ENCODE measurements around the gene USP6NL. TPM values are rescaled to one million over a fixed set of nuclear protein-coding genes. Genes with fewer than 3 reads are reported as not detected.

Gene USP6NL
- total and polyA plus RNA-seq, 2 of the 8 experiments (the other 6 are each of a cell fraction or from before 2014, with no cell fraction given): 10.9 to 28.8 TPM

DNA sequence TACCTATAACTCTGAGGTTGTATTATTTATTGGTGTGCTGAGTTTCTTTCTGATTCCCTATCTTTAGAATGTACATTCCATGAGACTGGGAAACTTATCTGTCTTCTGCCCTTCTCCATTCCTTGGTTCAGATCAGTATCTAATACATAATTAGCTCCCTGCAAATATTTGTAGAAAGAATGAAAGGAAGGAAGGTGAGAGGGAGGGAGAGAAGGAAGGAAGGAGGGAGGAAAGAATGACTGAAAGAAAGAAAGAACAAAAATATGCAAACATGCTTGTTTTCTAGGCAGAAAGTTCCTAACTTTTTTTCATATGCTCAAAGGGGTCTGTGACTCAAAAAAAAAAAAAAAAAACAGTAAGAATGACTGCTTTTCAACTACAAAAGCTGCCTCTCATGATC is 3.9 kb upstream of the USP6NL start:
- Histone ChIP-seq H3K9me3 (ENCODE audit: insufficient read depth in 2 of 2, low read depth in 1 of 2, low read length in 1 of 2) (no peaks in the 10 kb centered on the region), H2BK15ac (ENCODE audit: low read length) (no peak overlapping the region), H2AK5ac (ENCODE audit: low read depth, low read length) (no peak overlapping the region), H4K8ac (ENCODE audit: extremely low read depth, insufficient read depth, low read length) (no peak overlapping the region), H2BK5ac (ENCODE audit: low read depth, low read length) (no peak overlapping the region), H4K20me1 (replicated peaks in 1 of 2; ENCODE audit: control insufficient read depth in 1 of 2, insufficient read depth in 2 of 2, low read length in 2 of 2) (no peaks in the 10 kb centered on the region), H3K79me2 (ENCODE audit: control insufficient read depth in 1 of 2, insufficient read depth in 2 of 2, low read length in 2 of 2) (peaks cover 0 to 5% of the 10 kb centered on the region in 2 experiments; a peak in 2 of 4 replicates), H3K27ac (ENCODE audit: low read depth, low read length) (no peak overlapping the region), H4K5ac (ENCODE audit: insufficient read length, low read depth, low read length) (no peak overlapping the region), H3K14ac (ENCODE audit: insufficient read length) (no peak overlapping the region), H2BK12ac (ENCODE audit: low read depth, low read length) (no peak overlapping the region), H2BK120ac (replicated peaks; ENCODE audit: low read depth, low read length) (no peak overlapping the region), H3K23me2 (ENCODE audit: low read depth, low read length) (peaks cover 2% of the 10 kb centered on the region), H3K4me1 (replicated peaks in 1 of 4; ENCODE audit: control insufficient read depth in 3 of 4, insufficient read depth in 4 of 4, low read length in 3 of 4) (peaks cover 0 to 2% (median 0%) of the 10 kb centered on the region in 4 experiments; a peak in 1 of 7 replicates), H3K79me1 (ENCODE audit: low read depth, low read length) (no peaks in the 10 kb centered on the region; the same call in 1 of the 2 replicates), H3K56ac (replicated peaks; ENCODE audit: insufficient read length, low read depth, low read length) (no peak overlapping the region), H2BK20ac (ENCODE audit: low read length) (no peak overlapping the region), H2AFZ (ENCODE audit: low read length) (peak overlapping the region; percentile 81; the same call in 1 of the 2 replicates), H3K18ac (ENCODE audit: extremely low read depth, low read length) (no peak overlapping the region), H4K91ac (replicated peaks; ENCODE audit: insufficient read length, low read length) (no peak overlapping the region), H3K4me2 (ENCODE audit: insufficient read depth in 1 of 2, low read depth in 2 of 2, low read length in 2 of 2) (no peak overlapping the region), H3K9ac (replicated peaks in 1 of 4; ENCODE audit: extremely low read depth in 1 of 4, low read depth in 3 of 4, low read length in 3 of 4) (no peak overlapping the region), H3K36me3 (ENCODE audit: control insufficient read depth in 2 of 4, insufficient read depth in 4 of 4, low read length in 3 of 4) (no peaks in the 10 kb centered on the region), H3K4me3 (ENCODE audit: extremely low read depth in 1 of 4, insufficient read depth in 2 of 4, low read depth in 3 of 4, low read length in 4 of 4) (no peak overlapping the region), H3K27me3 (replicated peaks in 1 of 4; ENCODE audit: control insufficient read depth in 3 of 4, extremely low read depth in 1 of 4, insufficient read depth in 3 of 4, low read length in 3 of 4) (no peaks in the 10 kb centered on the region; a peak in 1 of 7 replicates), H3K4ac (replicated peaks; ENCODE audit: insufficient read length, low read depth, low read length) (no peak overlapping the region), H3K23ac (ENCODE audit: insufficient read length) (no peak overlapping the region)
- ChIA-PET CTCF (ENCODE audit: partially characterized antibody) (interaction anchor here (1.0 kb wide), 1 partner anchor 11 kb away, joined by 3 read pairs; no protein-coding TSS in a partner anchor), POLR2A (ENCODE audit: partially characterized antibody) (no interaction called here)
- FAIRE-seq (no peak), DNase-seq (ENCODE audit: low read depth in 1 of 2, low spot score in 2 of 2) (no peak)
- no peak for TF ChIP-seq GABPA (IDR thresholded peaks at IDR 0.05; ENCODE audit: borderline replicate concordance, insufficient read depth, low read length)
- no peak for TF ChIP-seq SAP30 (IDR thresholded peaks at IDR 0.05; ENCODE audit: insufficient read depth, insufficient replicate concordance, low read length)
- no peak for TF ChIP-seq KDM5A (IDR thresholded peaks at IDR 0.05; ENCODE audit: low read length)
- no peak for TF ChIP-seq RXRA (IDR thresholded peaks at IDR 0.05; ENCODE audit: insufficient read depth, low read depth, low read length)
- no peak for TF ChIP-seq SP2 (IDR thresholded peaks at IDR 0.05; ENCODE audit: low read length)
- no peak for TF ChIP-seq SIX5 (IDR thresholded peaks at IDR 0.05; ENCODE audit: low read depth, low read length)
- no peak for TF ChIP-seq EGR1 (IDR thresholded peaks at IDR 0.05; ENCODE audit: borderline replicate concordance, low read depth, low read length)
- TF ChIP-seq, protein P1, sequence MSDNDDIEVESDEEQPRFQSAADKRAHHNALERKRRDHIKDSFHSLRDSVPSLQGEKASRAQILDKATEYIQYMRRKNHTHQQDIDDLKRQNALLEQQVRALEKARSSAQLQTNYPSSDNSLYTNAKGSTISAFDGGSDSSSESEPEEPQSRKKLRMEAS (IDR thresholded peaks at IDR 0.05): no peak
- TF ChIP-seq, protein P2, sequence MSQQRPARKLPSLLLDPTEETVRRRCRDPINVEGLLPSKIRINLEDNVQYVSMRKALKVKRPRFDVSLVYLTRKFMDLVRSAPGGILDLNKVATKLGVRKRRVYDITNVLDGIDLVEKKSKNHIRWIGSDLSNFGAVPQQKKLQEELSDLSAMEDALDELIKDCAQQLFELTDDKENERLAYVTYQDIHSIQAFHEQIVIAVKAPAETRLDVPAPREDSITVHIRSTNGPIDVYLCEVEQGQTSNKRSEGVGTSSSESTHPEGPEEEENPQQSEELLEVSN (IDR thresholded peaks at IDR 0.05): no peak
- TF ChIP-seq, protein P3, sequence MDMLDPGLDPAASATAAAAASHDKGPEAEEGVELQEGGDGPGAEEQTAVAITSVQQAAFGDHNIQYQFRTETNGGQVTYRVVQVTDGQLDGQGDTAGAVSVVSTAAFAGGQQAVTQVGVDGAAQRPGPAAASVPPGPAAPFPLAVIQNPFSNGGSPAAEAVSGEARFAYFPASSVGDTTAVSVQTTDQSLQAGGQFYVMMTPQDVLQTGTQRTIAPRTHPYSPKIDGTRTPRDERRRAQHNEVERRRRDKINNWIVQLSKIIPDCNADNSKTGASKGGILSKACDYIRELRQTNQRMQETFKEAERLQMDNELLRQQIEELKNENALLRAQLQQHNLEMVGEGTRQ (IDR thresholded peaks at IDR 0.05; ENCODE audit: low read length): no peak
- no peak for TF ChIP-seq PHF8 (conservative IDR thresholded peaks at IDR 0.05; ENCODE audit: low read depth, low read length)
- no peak for TF ChIP-seq EP300 (IDR thresholded peaks at IDR 0.05; ENCODE audit: borderline replicate concordance in 1 of 2, low read depth in 2 of 2, low read length in 2 of 2)
- TF ChIP-seq RFX5 (IDR thresholded peaks at IDR 0.05; ENCODE audit: borderline replicate concordance, low read depth, low read length): no peak
